Measurements from ENCODE around the gene HSPB6.

GRCh38 chr19:35780717-35781116, 23.9 kb upstream of the HSPB6 start:
- TF ChIP-seq CTCF (IDR thresholded peaks at IDR 0.05) = no peak
- no peak for TF ChIP-seq POLR2A (IDR thresholded peaks at IDR 0.05)
- TF ChIP-seq EP300 (IDR thresholded peaks at IDR 0.05) = no peak
- no peak for TF ChIP-seq POLR2AphosphoS5 (IDR thresholded peaks at IDR 0.05)

Data from sigmoid colon (tissue), 4 donors.